ENCODE results near the gene KANSL1. TPM values are rescaled to one million over a fixed set of nuclear protein-coding genes. Genes with fewer than 3 reads are reported as not detected.

The KANSL1 gene
- total RNA-seq, 1 experiment from 2014 or later = 55.5 TPM

DNA sequence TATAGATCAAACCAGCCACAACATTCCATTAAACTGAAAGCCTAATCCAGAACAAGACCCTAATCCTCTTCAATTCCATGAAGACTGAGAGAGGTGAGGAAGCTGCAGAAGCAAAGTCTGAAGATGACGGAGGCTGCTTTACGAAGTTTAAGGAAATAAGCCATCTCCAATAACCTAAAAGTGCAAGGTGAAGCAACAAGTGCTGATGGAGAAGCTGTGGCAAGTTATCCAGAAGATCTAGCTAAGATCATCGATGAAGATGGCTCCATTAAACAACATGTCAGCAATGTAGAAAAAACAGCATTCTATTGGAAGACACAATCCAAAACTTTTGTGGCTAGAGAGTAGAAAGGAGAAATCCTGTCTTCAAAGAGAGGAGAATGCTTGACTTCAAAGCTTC is 69.6 kb downstream of the KANSL1 start:
- no peaks in the 10 kb centered on the region for H3K9me3 ChIP-seq (ENCODE audit: control insufficient read depth, insufficient read depth, low read depth, low read length)
- H3K27ac ChIP-seq (ENCODE audit: low read length) = no peak overlapping the region
- H3K36me3 ChIP-seq (ENCODE audit: control insufficient read depth, insufficient read depth, low read length) = no peaks in the 10 kb centered on the region
- TF ChIP-seq POLR2AphosphoS5 (IDR thresholded peaks at IDR 0.05; ENCODE audit: low read depth, low read length) (no peak), REST (IDR thresholded peaks at IDR 0.05; ENCODE audit: insufficient read depth in 1 of 2, low read depth in 2 of 2, low read length in 1 of 2) (no peak), SIN3A (IDR thresholded peaks at IDR 0.05; ENCODE audit: borderline replicate concordance, insufficient read depth, low read depth, low read length) (no peak), TCF7L2 (IDR thresholded peaks at IDR 0.05; ENCODE audit: low read depth, low read length) (no peak)
- TF ChIP-seq, protein P1, sequence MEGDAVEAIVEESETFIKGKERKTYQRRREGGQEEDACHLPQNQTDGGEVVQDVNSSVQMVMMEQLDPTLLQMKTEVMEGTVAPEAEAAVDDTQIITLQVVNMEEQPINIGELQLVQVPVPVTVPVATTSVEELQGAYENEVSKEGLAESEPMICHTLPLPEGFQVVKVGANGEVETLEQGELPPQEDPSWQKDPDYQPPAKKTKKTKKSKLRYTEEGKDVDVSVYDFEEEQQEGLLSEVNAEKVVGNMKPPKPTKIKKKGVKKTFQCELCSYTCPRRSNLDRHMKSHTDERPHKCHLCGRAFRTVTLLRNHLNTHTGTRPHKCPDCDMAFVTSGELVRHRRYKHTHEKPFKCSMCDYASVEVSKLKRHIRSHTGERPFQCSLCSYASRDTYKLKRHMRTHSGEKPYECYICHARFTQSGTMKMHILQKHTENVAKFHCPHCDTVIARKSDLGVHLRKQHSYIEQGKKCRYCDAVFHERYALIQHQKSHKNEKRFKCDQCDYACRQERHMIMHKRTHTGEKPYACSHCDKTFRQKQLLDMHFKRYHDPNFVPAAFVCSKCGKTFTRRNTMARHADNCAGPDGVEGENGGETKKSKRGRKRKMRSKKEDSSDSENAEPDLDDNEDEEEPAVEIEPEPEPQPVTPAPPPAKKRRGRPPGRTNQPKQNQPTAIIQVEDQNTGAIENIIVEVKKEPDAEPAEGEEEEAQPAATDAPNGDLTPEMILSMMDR (IDR thresholded peaks at IDR 0.05) = no peak
- ChIA-PET CTCF (no interaction called here), POLR2A (no interaction called here)
- BruUV-seq (replicated peaks) = no TSS peak
- ATAC-seq = no peak
- intact Hi-C loops (cut with micrococcal nuclease; ENCODE audit: unreplicated experiment) (no loop called here), in situ Hi-C loops (cut with HindIII; ENCODE audit: low pct_unique_long_range_greater_than_20kb, low sequenced_read_pairs) (no loop called here)
- no peak overlapping the region for H3K4me3 ChIP-seq (ENCODE audit: low read depth in 2 of 2, low read length in 2 of 2)
- DNase-seq (ENCODE audit: low read depth, low spot score) = no peak
- H3K27me3 ChIP-seq (ENCODE audit: control insufficient read depth, insufficient read depth, low read length) = no peaks in the 10 kb centered on the region
- peaks cover 3% of the 10 kb centered on the region for H3K4me1 ChIP-seq (ENCODE audit: control insufficient read depth, insufficient read depth, low read length)

DNA sequence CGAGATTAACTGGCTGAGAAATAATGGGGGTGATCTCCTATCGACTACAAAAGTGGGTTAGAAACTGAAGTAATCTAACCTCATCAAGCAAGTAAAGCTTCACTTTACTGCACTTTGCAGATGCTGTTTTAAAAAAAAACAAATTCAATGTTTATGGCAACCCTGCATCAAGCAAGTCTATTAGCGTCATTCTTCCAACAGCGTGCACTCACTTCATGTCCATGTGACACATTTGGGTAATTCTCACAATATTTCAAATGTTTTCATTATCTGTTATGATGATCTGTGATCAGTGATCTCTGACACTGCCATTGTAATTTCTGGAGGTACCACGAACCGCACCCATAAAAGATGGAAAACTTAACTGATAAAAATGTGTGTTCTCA is 70.8 kb downstream of the KANSL1 start:
- H3K9me3 ChIP-seq (ENCODE audit: control insufficient read depth, insufficient read depth, low read depth, low read length) = no peaks in the 10 kb centered on the region
- H3K4me3 ChIP-seq (ENCODE audit: low read depth in 2 of 2, low read length in 2 of 2) = no peak overlapping the region
- DNase-seq (ENCODE audit: low read depth, low spot score) = no peak
- ChIA-PET POLR2A (no interaction called here), CTCF (no interaction called here)
- no peaks in the 10 kb centered on the region for H3K27me3 ChIP-seq (ENCODE audit: control insufficient read depth, insufficient read depth, low read length)
- no peaks in the 10 kb centered on the region for H3K36me3 ChIP-seq (ENCODE audit: control insufficient read depth, insufficient read depth, low read length)
- intact Hi-C loops (cut with micrococcal nuclease; ENCODE audit: unreplicated experiment) = no loop called here
- peaks cover 3% of the 10 kb centered on the region for H3K4me1 ChIP-seq (ENCODE audit: control insufficient read depth, insufficient read depth, low read length)
- BruUV-seq (replicated peaks) = no TSS peak
- TF ChIP-seq, protein P1 (IDR thresholded peaks at IDR 0.05) = no peak
- TF ChIP-seq SIN3A (IDR thresholded peaks at IDR 0.05; ENCODE audit: borderline replicate concordance, insufficient read depth, low read depth, low read length) (no peak), POLR2AphosphoS5 (IDR thresholded peaks at IDR 0.05; ENCODE audit: low read depth, low read length) (no peak), REST (IDR thresholded peaks at IDR 0.05; ENCODE audit: insufficient read depth in 1 of 2, low read depth in 2 of 2, low read length in 1 of 2) (no peak), TCF7L2 (IDR thresholded peaks at IDR 0.05; ENCODE audit: low read depth, low read length) (no peak)
- H3K27ac ChIP-seq (ENCODE audit: low read length) = no peak overlapping the region
- ATAC-seq = no peak
- in situ Hi-C loops (cut with HindIII; ENCODE audit: low pct_unique_long_range_greater_than_20kb, low sequenced_read_pairs) = no loop called here
